SU-DHL-6 (cell line): ENCODE data around the gene NAIF1.

Experiments used
- H2AFZ ChIP-seq: fragments of 200-600 bp; sonication (generic); 2 replicates; pipeline ENCODE4 v1.6.1; 2014; ENCODE audit warnings: low read depth, mild to moderate bottlenecking, moderate library complexity, mixed read lengths, antibody characterized with exemption, low read length; ENCODE audit not compliant: severe bottlenecking
- H3F3A ChIP-seq: fragments of 200-600 bp; shearing (Covaris generic); 2 replicates; pipeline ENCODE4 v1.6.0; 2016; ENCODE audit warnings: antibody characterized with exemption, mild to moderate bottlenecking; ENCODE audit not compliant: insufficient read depth
- H3K27ac ChIP-seq: fragments of 200-600 bp; sonication (generic); 2 replicates; pipeline ENCODE4 v1.5.1; 2016; ENCODE audit warnings: low read depth, mild to moderate bottlenecking, low read length, moderate library complexity, mixed read lengths
- H3K27me3 ChIP-seq: fragments of 200-600 bp; sonication (generic), shearing (Covaris generic); 2 replicates; pipeline ENCODE4 v1.6.0; 2014; ENCODE audit warnings: mild to moderate bottlenecking, low read length
- H3K36me3 ChIP-seq: fragments of 200-600 bp; sonication (generic); 2 replicates; pipeline ENCODE4 v1.6.1; 2014; ENCODE audit warnings: mild to moderate bottlenecking, low read length, mixed read lengths
- H3K4me2 ChIP-seq: fragments of 300-600, 200-600 bp; shearing (Covaris generic), sonication (generic); 2 replicates; pipeline ENCODE4 v1.6.0; 2014; ENCODE audit warnings: low read length, low read depth, mild to moderate bottlenecking; ENCODE audit not compliant: poor library complexity, severe bottlenecking
- H3K4me3 ChIP-seq: fragments of 200-600 bp; sonication (generic); 2 replicates; pipeline ENCODE4 v1.5.1; 2014; ENCODE audit warnings: antibody characterized with exemption, low read length, mild to moderate bottlenecking, mixed read lengths; ENCODE audit not compliant: insufficient read depth, poor library complexity, severe bottlenecking
- H3K79me2 ChIP-seq: fragments of 200-600 bp; sonication (generic); 2 replicates; pipeline ENCODE4 v1.6.1; 2014; ENCODE audit warnings: mild to moderate bottlenecking, low read length, moderate library complexity; ENCODE audit not compliant: insufficient read depth
- H3K9ac ChIP-seq: fragments of 200-600 bp; sonication (generic); 2 replicates; pipeline ENCODE4 v1.7.0; 2014; ENCODE audit warnings: mild to moderate bottlenecking, low read length
- H3K9me2 ChIP-seq: fragments of 200-600 bp; sonication (generic); replicated peaks from 2 replicates; pipeline ENCODE4 v1.6.1; 2014; ENCODE audit warnings: low read length; ENCODE audit not compliant: insufficient read depth
- H3K9me3 ChIP-seq: fragments of 200-600 bp; sonication (generic); 2 replicates; pipeline ENCODE4 v1.6.1; 2014; ENCODE audit warnings: low read length, mixed read lengths; ENCODE audit not compliant: insufficient read depth
- H4K20me1 ChIP-seq: fragments of 200-600 bp; sonication (generic); 2 replicates; pipeline ENCODE4 v1.6.1; 2014; ENCODE audit warnings: low read depth, mild to moderate bottlenecking, antibody characterized with exemption, low read length, moderate library complexity, mixed read lengths
- EZH2phosphoT487 ChIP-seq: fragments of 200-600 bp; sonication (generic), shearing (Covaris generic); conservative IDR thresholded peaks from 2 replicates; pipeline ENCODE4 v1.6.1; 2018; ENCODE audit warnings: mild to moderate bottlenecking, antibody characterized with exemption, low read length, moderate library complexity, mixed read lengths
- TF ChIP-seq, protein P1 (sequence below): fragments of 200-600 bp; sonication (generic); IDR thresholded peaks from one replicate; pipeline ENCODE4 v1.5.1; 2017; ENCODE audit warnings: antibody characterized with exemption, mild to moderate bottlenecking, low read length, moderate library complexity; ENCODE audit not compliant: insufficient read depth, poor library complexity, severe bottlenecking

The NAIF1 gene

DNA sequence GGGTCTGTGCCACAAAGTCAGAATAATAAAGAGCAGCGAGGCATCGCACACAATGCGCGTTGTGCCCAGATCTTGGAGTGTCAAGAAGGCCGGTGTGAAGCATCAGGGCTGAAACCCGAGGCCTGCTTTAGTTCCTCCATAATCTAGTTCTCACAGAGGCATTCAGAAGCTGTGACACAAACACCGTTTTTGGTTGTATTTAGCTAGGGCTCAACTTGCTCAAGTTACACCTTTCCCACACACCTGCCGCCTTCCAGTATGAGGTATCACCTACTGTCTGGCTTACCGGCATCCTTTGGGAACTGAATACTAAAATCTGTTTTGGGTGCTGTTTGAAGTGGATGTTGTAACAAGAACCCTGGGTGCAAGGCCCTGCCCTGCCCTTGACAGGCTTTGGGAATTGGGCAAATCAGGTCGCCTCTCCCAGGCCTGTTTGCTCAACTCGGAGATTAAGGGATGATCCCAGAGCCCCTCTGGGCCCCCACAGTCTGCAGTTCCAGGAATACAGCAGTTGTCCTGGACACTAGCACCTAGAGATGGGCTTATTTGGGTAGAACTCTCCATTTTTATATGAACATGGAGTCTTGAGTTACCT is 27.9 kb upstream of the NAIF1 start:
- Histone ChIP-seq H3K27me3 (no peaks in the 10 kb centered on the region), H3K9ac (no peak overlapping the region), H3K4me2 (no peak overlapping the region), H3K9me2 (no peaks in the 10 kb centered on the region), H2AFZ (no peak overlapping the region), H3K4me3 (no peak overlapping the region), H3K79me2 (peaks cover 89% of the 10 kb centered on the region), H3F3A (no peaks in the 10 kb centered on the region), H3K9me3 (no peaks in the 10 kb centered on the region), H3K27ac (no peak overlapping the region), H3K36me3 (no peaks in the 10 kb centered on the region), H4K20me1 (no peaks in the 10 kb centered on the region)
- no peak for TF ChIP-seq EZH2phosphoT487
- TF ChIP-seq, protein P1, sequence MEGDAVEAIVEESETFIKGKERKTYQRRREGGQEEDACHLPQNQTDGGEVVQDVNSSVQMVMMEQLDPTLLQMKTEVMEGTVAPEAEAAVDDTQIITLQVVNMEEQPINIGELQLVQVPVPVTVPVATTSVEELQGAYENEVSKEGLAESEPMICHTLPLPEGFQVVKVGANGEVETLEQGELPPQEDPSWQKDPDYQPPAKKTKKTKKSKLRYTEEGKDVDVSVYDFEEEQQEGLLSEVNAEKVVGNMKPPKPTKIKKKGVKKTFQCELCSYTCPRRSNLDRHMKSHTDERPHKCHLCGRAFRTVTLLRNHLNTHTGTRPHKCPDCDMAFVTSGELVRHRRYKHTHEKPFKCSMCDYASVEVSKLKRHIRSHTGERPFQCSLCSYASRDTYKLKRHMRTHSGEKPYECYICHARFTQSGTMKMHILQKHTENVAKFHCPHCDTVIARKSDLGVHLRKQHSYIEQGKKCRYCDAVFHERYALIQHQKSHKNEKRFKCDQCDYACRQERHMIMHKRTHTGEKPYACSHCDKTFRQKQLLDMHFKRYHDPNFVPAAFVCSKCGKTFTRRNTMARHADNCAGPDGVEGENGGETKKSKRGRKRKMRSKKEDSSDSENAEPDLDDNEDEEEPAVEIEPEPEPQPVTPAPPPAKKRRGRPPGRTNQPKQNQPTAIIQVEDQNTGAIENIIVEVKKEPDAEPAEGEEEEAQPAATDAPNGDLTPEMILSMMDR = no peak

DNA sequence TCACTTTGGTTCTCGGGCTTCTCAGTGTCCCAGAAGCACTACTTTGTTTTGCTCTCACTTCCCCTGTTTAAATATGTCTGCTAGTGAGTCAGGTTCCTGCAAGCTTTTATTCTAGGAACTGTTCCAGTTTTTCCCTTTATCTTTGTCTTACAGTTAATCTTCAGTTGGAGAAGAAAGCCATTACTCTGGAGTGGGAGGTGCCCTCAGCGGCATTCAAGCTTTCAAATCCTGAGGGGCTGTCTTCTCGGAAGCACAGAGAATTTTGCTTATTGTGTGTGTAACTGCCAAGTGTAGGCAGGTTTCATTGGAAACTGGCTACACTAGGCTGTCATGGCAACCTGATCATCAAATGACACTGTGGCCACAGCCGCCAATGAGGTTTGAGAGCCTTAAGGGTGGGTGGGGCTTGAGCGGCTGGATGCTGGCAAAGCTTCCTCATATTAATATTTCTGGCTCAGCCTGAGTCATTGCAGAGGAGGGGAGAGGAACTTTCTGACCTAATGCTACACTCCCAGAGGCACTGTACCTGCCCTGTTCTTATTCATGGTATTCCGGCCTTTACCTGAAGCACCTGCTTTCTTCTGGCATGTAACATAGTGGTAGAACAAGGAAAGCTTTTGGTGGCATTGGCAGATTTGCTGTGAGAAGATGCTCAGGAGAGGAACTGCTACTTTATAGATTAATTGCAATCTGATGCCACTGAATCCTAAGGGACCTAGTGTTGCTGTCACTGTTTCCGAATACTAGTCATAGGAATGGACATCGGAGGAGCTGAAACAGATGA is 27.2 kb upstream of the NAIF1 start:
- no peaks in the 10 kb centered on the region for H3K36me3 ChIP-seq
- H3K9me2 ChIP-seq = no peaks in the 10 kb centered on the region
- no peak overlapping the region for H3K4me2 ChIP-seq
- no peak overlapping the region for H3K9ac ChIP-seq
- H4K20me1 ChIP-seq = no peaks in the 10 kb centered on the region
- no peaks in the 10 kb centered on the region for H3F3A ChIP-seq
- no peak for TF ChIP-seq EZH2phosphoT487
- no peaks in the 10 kb centered on the region for H3K9me3 ChIP-seq
- peaks cover 89% of the 10 kb centered on the region for H3K79me2 ChIP-seq
- no peak overlapping the region for H3K27ac ChIP-seq
- no peaks in the 10 kb centered on the region for H3K27me3 ChIP-seq
- H2AFZ ChIP-seq = no peak overlapping the region
- H3K4me3 ChIP-seq = no peak overlapping the region

DNA sequence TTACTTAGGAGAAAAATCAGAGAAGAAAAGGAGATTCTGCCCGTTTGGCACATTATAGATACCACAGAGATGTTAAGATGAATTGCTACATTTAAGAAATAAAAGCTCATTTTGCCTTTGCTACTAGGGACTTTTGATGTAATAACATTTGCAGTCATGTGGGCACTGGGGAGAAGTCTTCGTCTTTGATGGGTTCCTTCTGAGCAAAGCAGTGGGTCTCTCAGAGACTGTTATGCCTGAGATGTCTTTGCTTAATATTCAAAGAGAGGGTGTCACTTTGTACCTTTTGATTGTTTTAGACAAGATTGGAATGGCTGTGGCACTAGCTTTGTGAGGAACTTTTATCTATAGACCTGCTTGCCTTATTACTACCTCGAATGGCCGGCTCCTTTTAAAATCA is 25.9 kb upstream of the NAIF1 start:
- no peak overlapping the region for H3K27ac ChIP-seq
- TF ChIP-seq, protein P1 = no peak
- TF ChIP-seq EZH2phosphoT487 = no peak
- no peak overlapping the region for H3K4me3 ChIP-seq
- H4K20me1 ChIP-seq = no peaks in the 10 kb centered on the region
- no peaks in the 10 kb centered on the region for H3K9me3 ChIP-seq
- 0 out of 2 replicates have a peak, but pooled peaks cover 4% of the 10 kb centered on the region for H3F3A ChIP-seq
- H3K79me2 ChIP-seq = peaks cover 90% of the 10 kb centered on the region
- H3K4me2 ChIP-seq = no peak overlapping the region
- no peak overlapping the region for H3K9ac ChIP-seq
- no peaks in the 10 kb centered on the region for H3K27me3 ChIP-seq
- H3K36me3 ChIP-seq = no peaks in the 10 kb centered on the region
- no peaks in the 10 kb centered on the region for H3K9me2 ChIP-seq
- H2AFZ ChIP-seq = no peak overlapping the region
